Amniotic epithelial cell (primary cell): ENCODE data around the gene NEGR1.

Source experiments
- DNase-seq: peaks from one replicate; pipeline ENCODE4 v3.0.0-alpha.2; 2010; ENCODE audit warnings: low read depth

The NEGR1 gene

GRCh38 chr1:72117621-72118020 is 164.7 kb downstream of the NEGR1 start:
- DNase-seq, result no peak

- no peak for DNase-seq
Observed at GRCh38 chr1:72115290-72115689, 167.0 kb downstream of the NEGR1 start.

- no peak for DNase-seq
Observed at GRCh38 chr1:72111662-72112061, 170.7 kb downstream of the NEGR1 start.

GRCh38 chr1:72109916-72110315 is 172.4 kb downstream of the NEGR1 start:
- DNase-seq, result no peak

GRCh38 chr1:72105201-72105600 is 177.1 kb downstream of the NEGR1 start:
- no peak for DNase-seq

GRCh38 chr1:72101840-72102632 is 180.3 kb downstream of the NEGR1 start:
- DNase-seq, result no peak

GRCh38 chr1:72100771-72101170 is 181.6 kb downstream of the NEGR1 start:
- no peak for DNase-seq

- DNase-seq, result no peak
Observed at GRCh38 chr1:72097851-72098570, 184.3 kb downstream of the NEGR1 start.

- DNase-seq, result no peak
Observed at GRCh38 chr1:72094209-72094608, 188.1 kb downstream of the NEGR1 start.

GRCh38 chr1:72086394-72086793 is 195.9 kb downstream of the NEGR1 start:
- DNase-seq, result no peak

GRCh38 chr1:72075425-72075824 is 206.9 kb downstream of the NEGR1 start:
- DNase-seq, result no peak

GRCh38 chr1:72066431-72066830 is 215.9 kb downstream of the NEGR1 start:
- DNase-seq, result no peak

GRCh38 chr1:72064196-72065075 is 217.9 kb downstream of the NEGR1 start:
- DNase-seq, result no peak

GRCh38 chr1:72063364-72064044 is 218.8 kb downstream of the NEGR1 start:
- no peak for DNase-seq

GRCh38 chr1:72062584-72062983 is 219.8 kb downstream of the NEGR1 start:
- DNase-seq, result peak; percentile 30

- DNase-seq, result no peak
Observed at GRCh38 chr1:72060466-72061245, 221.7 kb downstream of the NEGR1 start.

- no peak for DNase-seq
Observed at GRCh38 chr1:72056516-72056915, 225.8 kb downstream of the NEGR1 start.

GRCh38 chr1:72051538-72051937 is 230.8 kb downstream of the NEGR1 start:
- DNase-seq, result no peak

GRCh38 chr1:72050551-72050950 is 231.8 kb downstream of the NEGR1 start:
- DNase-seq, result no peak

- peak; percentile 24 for DNase-seq
Observed at GRCh38 chr1:72037745-72038343, 244.5 kb downstream of the NEGR1 start.

- DNase-seq, result no peak
Observed at GRCh38 chr1:72034827-72035226, 247.5 kb downstream of the NEGR1 start.
